Keratinocyte (primary cell): ENCODE data around the gene IL21R.

Experiments
- CTCF ChIP-seq, 3 experiments: IDR thresholded peaks in 1 of 3; conservative IDR thresholded peaks in 1 of 3; optimal IDR thresholded peaks in 1 of 3; 2 replicates in 2 of 3; 3 replicates in 1 of 3; pipeline versions ENCODE3 to v1.5.1; 2011; ENCODE audit warnings: low read length in 3 of 3, mild to moderate bottlenecking in 3 of 3, moderate library complexity in 2 of 3, control low read depth in 1 of 3, inconsistent platforms in 1 of 3; ENCODE audit not compliant: insufficient read depth in 2 of 3; ENCODE audit errors: extremely low read depth in 1 of 3
- EZH2 ChIP-seq: IDR thresholded peaks from one replicate; pipeline ENCODE4 v1.6.1; 2012; ENCODE audit warnings: inconsistent platforms, mild to moderate bottlenecking, low read length, moderate library complexity

DNA sequence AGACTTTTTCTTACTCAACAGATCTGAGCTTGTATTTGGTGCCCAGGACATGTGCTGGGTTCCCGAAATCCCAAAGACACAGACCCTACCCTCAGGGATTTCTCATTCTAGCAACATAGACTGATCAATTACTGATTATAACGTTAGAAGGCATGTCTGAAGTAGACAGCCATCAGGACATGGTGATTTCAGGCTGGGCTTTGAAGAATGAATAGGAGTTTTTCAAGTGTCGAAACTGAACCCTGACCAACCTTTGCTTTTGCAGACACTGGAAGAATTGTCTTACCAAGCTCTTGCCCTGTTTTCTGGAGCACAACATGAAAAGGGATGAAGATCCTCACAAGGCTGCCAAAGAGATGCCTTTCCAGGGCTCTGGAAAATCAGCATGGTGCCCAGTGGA lies 40.0 kb upstream of the IL21R start:
- TF ChIP-seq CTCF (optimal IDR thresholded peaks at IDR 0.05 in 1 of 3, IDR thresholded peaks at IDR 0.05 in 1 of 3, conservative IDR thresholded peaks at IDR 0.05 in 1 of 3; ENCODE audit: extremely low read depth in 1 of 3, insufficient read depth in 2 of 3, low read length in 3 of 3): no peak
- TF ChIP-seq EZH2: no peak
